Endothelial cell of umbilical vein (primary cell): ENCODE measurements around the gene DEDD. TPM values are rescaled to one million over a fixed set of nuclear protein-coding genes. Genes with fewer than 3 reads are reported as not detected.

Source experiments
- BruUV-seq: library from RNA; stranded (reverse); fragments of 400-500 nt; replicated peaks from 2 replicates; lab custom pipeline; 2021; lab: Mats Ljungman, UMichigan
- CTCF ChIA-PET: fragments of 300-600, 350-600 bp; sonication (Branson Sonifier 250); formaldehyde crosslinking; loops from one replicate; lab custom pipeline; 2021; ENCODE audit warnings: antibody characterized with exemption, inconsistent platforms; lab: Charles Lee
- POLR2A ChIA-PET: fragments of 300-600, 350-600 bp; sonication (Branson Sonifier 250); formaldehyde crosslinking; loops from one replicate; lab custom pipeline; 2021; ENCODE audit warnings: antibody characterized with exemption, inconsistent platforms; lab: Charles Lee
- DNase-seq: peaks from one replicate; pipeline ENCODE4 v3.0.0-alpha.2; 2011; ENCODE audit warnings: low read depth, low spot score
- FAIRE-seq: peaks from 2 replicates; lab custom pipeline; 2011; peaks lifted over from hg19 to GRCh38; lab: Jason Lieb, UNC
- H2AFZ ChIP-seq: 2 replicates; pipeline ENCODE4 v1.6.0; 2012; ENCODE audit warnings: low read depth, low read length, control low read depth, inconsistent platforms
- H3K27ac ChIP-seq: 2 replicates; pipeline ENCODE4 v1.5.1; 2011; ENCODE audit warnings: low read depth, mild to moderate bottlenecking, control low read depth, low read length, moderate library complexity; ENCODE audit not compliant: insufficient read depth
- H3K27me3 ChIP-seq, 2 experiments: 2 replicates each; pipeline versions ENCODE4 v1.6.0 to v1.6.1; 2011; ENCODE audit warnings: low read length in 2 of 2, mixed read lengths in 1 of 2; ENCODE audit not compliant: control insufficient read depth in 2 of 2, insufficient read depth in 2 of 2
- H3K36me3 ChIP-seq, 2 experiments: 2 replicates in 1 of 2; 3 replicates in 1 of 2; pipeline ENCODE4 v1.5.1; 2011; ENCODE audit warnings: low read length in 2 of 2, mild to moderate bottlenecking in 1 of 2, moderate library complexity in 1 of 2; ENCODE audit not compliant: control insufficient read depth in 2 of 2, insufficient read depth in 2 of 2; ENCODE audit errors: extremely low read depth in 1 of 2
- H3K4me1 ChIP-seq: 3 replicates; pipeline ENCODE4 v1.5.1; 2011; ENCODE audit warnings: mild to moderate bottlenecking, low read length; ENCODE audit not compliant: control insufficient read depth, insufficient read depth; ENCODE audit errors: extremely low read depth
- H3K4me2 ChIP-seq: 2 replicates; pipeline ENCODE4 v1.6.1; 2011; ENCODE audit warnings: low read length, control low read depth, mixed read lengths; ENCODE audit not compliant: insufficient read depth
- H3K4me3 ChIP-seq, 3 experiments: fragments of 200-600 bp in 1 of 3; sonication (generic), shearing (Covaris generic) in 1 of 3; replicated peaks in 1 of 3; 2 replicates each; pipeline ENCODE4 v1.5.1; 2011 to 2016; ENCODE audit warnings: control low read depth in 3 of 3, low read length in 3 of 3, mild to moderate bottlenecking in 2 of 3, inconsistent platforms in 1 of 3, low read depth in 1 of 3, moderate library complexity in 1 of 3; ENCODE audit not compliant: insufficient read depth in 1 of 3
- H3K79me2 ChIP-seq: 2 replicates; pipeline ENCODE4 v1.6.0; 2012; ENCODE audit warnings: low read length, inconsistent platforms; ENCODE audit not compliant: control insufficient read depth, insufficient read depth
- H3K9ac ChIP-seq: replicated peaks from 2 replicates; pipeline ENCODE3; 2011; ENCODE audit warnings: low read length, control low read depth; ENCODE audit not compliant: insufficient read depth; ENCODE audit errors: extremely low read depth
- H3K9me1 ChIP-seq: replicated peaks from 3 replicates; pipeline ENCODE4 v1.6.0; 2011; ENCODE audit warnings: mild to moderate bottlenecking, low read length; ENCODE audit not compliant: control insufficient read depth, insufficient read depth; ENCODE audit errors: extremely low read depth
- H3K9me3 ChIP-seq: replicated peaks from 2 replicates; pipeline ENCODE4 v1.5.1; 2012; ENCODE audit warnings: low read length, inconsistent platforms; ENCODE audit not compliant: control insufficient read depth, insufficient read depth
- H4K20me1 ChIP-seq: replicated peaks from 2 replicates; pipeline ENCODE3; 2011; ENCODE audit warnings: mild to moderate bottlenecking, low read length; ENCODE audit not compliant: control insufficient read depth, insufficient read depth; ENCODE audit errors: extremely low read depth
- CTCF ChIP-seq, 2 donors: IDR thresholded peaks; 1 replicate in 1 of 2; 2 replicates in 1 of 2; pipeline ENCODE4 v1.5.1; 2011; ENCODE audit warnings: low read length in 2 of 2, mild to moderate bottlenecking in 2 of 2, moderate library complexity in 2 of 2, control low read depth in 1 of 2, inconsistent platforms in 1 of 2, low read depth in 1 of 2; ENCODE audit not compliant: insufficient read depth in 1 of 2; ENCODE audit errors: extremely low read depth in 1 of 2
- EZH2 ChIP-seq: IDR thresholded peaks from 2 replicates; pipeline ENCODE4 v1.6.1; 2012; ENCODE audit warnings: borderline replicate concordance, low read depth, mild to moderate bottlenecking, moderate library complexity, low read length, inconsistent platforms; ENCODE audit not compliant: severe bottlenecking
- FOS ChIP-seq: IDR thresholded peaks from 2 replicates; pipeline ENCODE4 v1.6.1; 2011; ENCODE audit warnings: mild to moderate bottlenecking, low read length, moderate library complexity, borderline replicate concordance; ENCODE audit not compliant: insufficient read depth
- GATA2 ChIP-seq: IDR thresholded peaks from 2 replicates; pipeline ENCODE4 v1.7.0; 2011; ENCODE audit warnings: low read depth, mild to moderate bottlenecking, moderate library complexity, mixed read lengths, low read length; ENCODE audit not compliant: insufficient read length, insufficient read depth
- JUN ChIP-seq: IDR thresholded peaks from 2 replicates; pipeline ENCODE4 v1.6.1; 2011; ENCODE audit warnings: borderline replicate concordance, low read depth; ENCODE audit not compliant: insufficient read length, insufficient read depth
- MYC ChIP-seq: IDR thresholded peaks from one replicate; pipeline ENCODE4 v1.6.1; 2011; ENCODE audit warnings: mild to moderate bottlenecking, low read depth, low read length
- POLR2A ChIP-seq: IDR thresholded peaks from 2 replicates; pipeline ENCODE4 v1.6.1; 2012; ENCODE audit warnings: low read depth, mild to moderate bottlenecking, control low read depth, low read length
- POLR2AphosphoS5 ChIP-seq: IDR thresholded peaks from 2 replicates; pipeline ENCODE4 v1.6.1; 2012; ENCODE audit warnings: low read depth, mild to moderate bottlenecking, control low read depth, low read length, moderate library complexity; ENCODE audit not compliant: insufficient read depth
- dilution Hi-C: fragments of 300-500 bp; cut with MboI; formaldehyde crosslinking; loops from one replicate; pipeline ENCODE4 v1.15.0; 2019; ENCODE audit warnings: low sequenced_read_pairs; ENCODE audit not compliant: extremely low pct_ligation_motif_present
- intact Hi-C: fragments of 100-400 bp; cut with micrococcal nuclease; formaldehyde crosslinking; loops from one replicate; pipeline ENCODE4 v1.10.0; 2022
- polyA plus RNA-seq, 4 experiments: library from polyadenylated mRNA; depleted of rRNA in 3 of 4; stranded (reverse) in 3 of 4; unstranded in 1 of 4; fragments of >200 nt; gene quantifications; 2 replicates each; pipeline versions ENCODE4 v1.2.1 to v1.2.3, GENCODE V29; 2011 to 2012; ENCODE audit warnings: missing spikeins in 1 of 4
- total RNA-seq: library from RNA; stranded (reverse); gene quantifications from 2 replicates; pipeline ENCODE4 v1.2.3, GENCODE V29; 2021
- TF ChIP-seq, protein P1 (sequence below): IDR thresholded peaks from 2 replicates; pipeline ENCODE4 v1.6.1; 2011; ENCODE audit not compliant: insufficient read depth, insufficient read length

The DEDD gene
- total and polyA plus RNA-seq, 2 donors (not counting 3 experiments of a cell fraction or from before 2014, with no cell fraction given), result 50.2 to 78.3 TPM

DNA sequence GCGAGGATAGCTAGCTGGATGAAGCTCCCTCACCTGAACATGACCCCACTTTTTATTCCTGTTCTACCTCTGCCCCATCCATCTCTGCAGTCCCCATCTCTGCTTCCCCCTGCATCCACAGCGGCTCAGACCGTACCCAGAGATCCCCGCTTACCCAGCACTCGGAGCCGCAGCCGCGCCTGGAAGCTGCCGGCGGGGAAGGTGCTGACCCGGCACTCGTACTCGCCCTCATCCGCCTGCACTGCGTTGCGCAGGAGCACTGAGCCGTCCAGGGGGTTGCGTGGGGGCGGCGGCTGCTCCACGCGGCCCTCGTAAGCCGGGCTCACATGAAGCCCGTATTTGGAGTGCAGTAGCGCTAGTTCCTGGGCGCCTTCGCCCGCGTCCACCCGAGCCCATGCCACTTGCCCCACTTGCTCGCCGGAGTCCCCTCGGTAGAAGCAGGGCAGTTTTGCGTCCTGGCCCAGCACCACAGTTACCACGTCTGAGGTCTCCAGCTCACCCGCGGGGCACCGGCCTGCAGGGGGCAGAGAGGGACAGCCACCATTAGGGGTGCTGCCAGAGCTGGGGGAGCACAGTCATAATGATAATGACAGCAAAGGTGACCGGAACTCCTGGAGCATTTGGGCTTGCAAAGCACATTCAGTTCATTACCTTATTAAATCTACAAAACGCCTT is 52.9 kb downstream of the DEDD start:
- H3K27me3 ChIP-seq, result no peaks in the 10 kb centered on the region
- dilution Hi-C loops, result no loop called here

More for the DNA sequence above, 52.9 kb downstream of the DEDD start:
- ChIA-PET CTCF (interaction anchor here (0.8 to 2.7 kb wide), 3 partner anchors 9 to 128 kb away, joined by 3 to 7 read pairs (median 3); no protein-coding TSS in a partner anchor), POLR2A (no interaction called here)
- H2AFZ ChIP-seq, result no peak overlapping the region
- intact Hi-C loops, result no loop called here
- no peak overlapping the region for H3K27ac ChIP-seq
- H3K36me3 ChIP-seq, result no peaks in the 10 kb centered on the region
- no peak overlapping the region for H3K4me2 ChIP-seq
- no peak for FAIRE-seq
- H3K9ac ChIP-seq, result no peak overlapping the region
- no peak for DNase-seq
- no TSS peak for BruUV-seq
- H3K9me1 ChIP-seq, result no peaks in the 10 kb centered on the region
- no peaks in the 10 kb centered on the region for H4K20me1 ChIP-seq
- H3K9me3 ChIP-seq, result no peaks in the 10 kb centered on the region
- no peaks in the 10 kb centered on the region for H3K79me2 ChIP-seq
- H3K4me3 ChIP-seq, result no peak overlapping the region
- H3K4me1 ChIP-seq, result no peaks in the 10 kb centered on the region
- TF ChIP-seq MYC (no peak), EZH2 (no peak), POLR2AphosphoS5 (no peak), CTCF (IDR thresholded peaks at IDR 0.05; ENCODE audit: extremely low read depth in 1 of 2, insufficient read depth in 1 of 2, low read depth in 1 of 2, low read length in 2 of 2) (no peak), FOS (no peak), POLR2A (no peak), JUN (no peak), GATA2 (no peak)
- TF ChIP-seq, protein P1, sequence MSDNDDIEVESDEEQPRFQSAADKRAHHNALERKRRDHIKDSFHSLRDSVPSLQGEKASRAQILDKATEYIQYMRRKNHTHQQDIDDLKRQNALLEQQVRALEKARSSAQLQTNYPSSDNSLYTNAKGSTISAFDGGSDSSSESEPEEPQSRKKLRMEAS, result no peak
